SKM-1 treated with dmso at 0.1 percent for 144 hours (cell line): ENCODE data around the gene LGR5.

Experiments used
- DNase-seq: peaks from one replicate; lab custom pipeline; 2025; ENCODE audit not compliant: unreplicated experiment; lab: John Stamatoyannopoulos, UW

LGR5 gene

DNA sequence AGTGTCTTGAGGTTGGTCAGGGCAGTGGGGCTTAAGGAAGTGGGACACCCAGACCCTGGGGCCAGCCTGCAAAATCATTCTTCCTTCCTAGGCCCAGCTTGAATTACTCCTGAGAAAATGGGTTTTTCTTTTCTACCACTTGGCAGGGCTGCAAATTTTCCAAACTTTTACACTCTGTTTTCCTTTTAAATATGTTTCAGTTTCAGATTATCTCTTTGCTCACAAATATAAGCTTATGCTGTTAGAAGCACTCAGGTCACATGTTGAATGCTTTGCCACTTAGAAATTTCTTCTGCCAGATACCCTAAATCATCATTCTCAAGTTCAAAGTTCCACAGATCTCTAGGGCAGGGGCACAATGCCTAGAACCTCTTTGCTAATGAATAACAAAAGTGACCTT is 2.9 kb upstream of the LGR5 start:
- DNase-seq, result no peak

DNA sequence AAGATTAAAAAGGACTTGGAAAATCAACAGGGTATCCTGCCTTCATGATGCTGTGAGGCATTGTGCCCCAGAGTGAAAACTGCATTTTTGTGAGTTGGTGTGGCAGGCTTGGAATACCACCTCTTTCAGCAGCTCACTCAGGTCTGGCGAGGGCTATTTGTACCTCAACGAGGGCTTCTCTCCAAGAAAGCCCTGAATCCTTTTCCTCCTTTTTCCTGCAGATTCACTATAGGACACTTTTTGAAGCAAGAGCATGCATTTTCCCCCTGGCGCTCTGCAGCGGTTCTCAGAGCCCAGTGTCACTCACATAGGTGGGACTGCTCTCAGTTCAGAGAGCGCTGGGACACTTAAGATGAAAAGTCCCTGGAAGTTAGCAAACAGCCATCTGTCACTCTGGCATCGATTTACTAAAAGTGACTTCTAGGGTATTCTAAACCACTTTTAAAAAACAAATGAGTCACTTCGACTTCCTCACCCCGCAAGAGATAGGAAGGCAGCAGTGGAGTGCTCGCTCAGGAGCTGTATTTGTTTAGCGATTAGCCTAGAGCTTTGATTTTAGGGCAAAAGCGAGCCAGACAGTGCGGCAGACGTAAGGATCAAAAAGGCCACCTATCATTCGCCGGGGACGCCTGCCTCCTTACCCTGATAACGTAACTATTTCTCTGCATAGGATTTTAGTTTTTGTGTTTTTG is 782 bp upstream of the LGR5 start:
- DNase-seq, result no peak

DNA sequence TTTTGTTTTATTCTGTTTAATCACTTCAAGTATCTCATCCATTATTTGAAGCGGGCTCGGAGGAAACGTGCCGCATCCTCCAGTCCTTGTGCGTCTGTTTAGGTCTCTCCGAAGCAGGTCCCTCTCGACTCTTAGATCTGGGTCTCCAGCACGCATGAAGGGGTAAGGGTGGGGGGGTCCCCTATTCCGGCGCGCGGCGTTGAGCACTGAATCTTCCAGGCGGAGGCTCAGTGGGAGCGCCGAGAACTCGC is 311 bp upstream of the LGR5 start:
- no peak for DNase-seq

DNA sequence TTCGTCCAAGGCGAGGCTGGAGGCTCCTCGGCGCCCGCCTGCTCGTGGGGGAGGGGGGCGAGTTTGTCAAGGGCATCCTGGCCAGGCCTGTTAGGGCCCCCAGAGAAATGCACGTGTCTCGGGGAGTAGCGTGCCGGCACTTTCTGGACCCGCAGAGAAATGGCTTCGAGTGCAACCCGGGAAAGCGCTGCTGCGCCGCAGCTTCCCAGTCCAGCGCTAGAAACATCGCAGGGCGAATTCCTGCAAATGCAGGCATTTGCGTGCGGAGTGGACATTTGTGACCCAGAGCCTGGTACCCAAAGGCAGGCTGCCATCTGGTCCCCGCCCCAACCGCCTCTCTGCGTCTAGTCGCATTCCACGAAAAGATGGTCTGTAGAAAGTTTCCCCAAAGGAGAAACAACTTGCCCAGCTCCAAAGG is 756 bp downstream of the LGR5 start:
- no peak for DNase-seq

DNA sequence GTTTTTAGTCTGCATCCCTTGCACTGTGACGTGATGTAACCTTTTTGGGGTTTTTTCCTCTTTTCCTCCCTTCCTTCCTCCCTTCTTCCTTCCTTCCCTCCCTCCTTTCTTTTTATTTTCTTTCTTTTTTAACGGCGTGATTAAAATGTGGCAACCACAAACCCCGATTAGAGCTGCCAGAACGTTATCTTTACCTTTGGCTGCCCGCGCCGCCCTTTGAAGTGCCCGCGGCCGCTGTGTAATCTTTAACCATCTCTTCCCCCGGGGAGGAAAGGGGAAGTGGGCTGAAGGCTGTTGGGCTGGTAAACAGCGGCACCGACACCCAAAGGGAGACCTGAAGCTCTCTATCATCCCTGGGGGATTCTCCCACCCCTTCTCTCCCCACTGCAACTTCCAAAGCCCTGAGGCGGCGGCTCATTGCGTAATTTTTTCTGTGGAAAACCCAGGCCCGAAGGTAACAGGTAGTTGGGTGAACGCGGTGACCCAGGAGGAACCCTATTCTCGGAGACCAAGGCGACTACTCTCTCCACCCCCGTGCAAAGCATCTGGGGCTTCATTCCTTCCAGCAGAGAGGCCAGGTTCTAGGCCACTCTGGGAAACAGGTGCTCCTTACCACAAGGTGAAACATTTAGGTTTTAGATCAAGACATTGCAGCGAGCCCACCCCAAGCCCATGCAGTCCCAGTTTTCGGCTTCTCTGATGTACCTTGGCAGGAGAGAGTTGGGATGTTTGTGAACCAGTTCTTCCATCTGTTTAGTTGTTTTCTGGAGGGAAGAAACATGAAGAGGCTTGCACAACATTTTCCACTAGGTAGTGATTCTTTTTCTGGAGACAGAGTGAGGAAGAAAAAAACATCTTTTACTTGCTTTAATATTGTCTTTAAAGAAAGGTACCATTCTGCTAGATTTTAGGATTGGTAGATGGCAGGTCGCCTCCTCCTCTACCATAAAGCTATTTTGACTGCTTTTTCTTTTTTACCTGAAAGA is 1.5 kb downstream of the LGR5 start:
- DNase-seq, result no peak

DNA sequence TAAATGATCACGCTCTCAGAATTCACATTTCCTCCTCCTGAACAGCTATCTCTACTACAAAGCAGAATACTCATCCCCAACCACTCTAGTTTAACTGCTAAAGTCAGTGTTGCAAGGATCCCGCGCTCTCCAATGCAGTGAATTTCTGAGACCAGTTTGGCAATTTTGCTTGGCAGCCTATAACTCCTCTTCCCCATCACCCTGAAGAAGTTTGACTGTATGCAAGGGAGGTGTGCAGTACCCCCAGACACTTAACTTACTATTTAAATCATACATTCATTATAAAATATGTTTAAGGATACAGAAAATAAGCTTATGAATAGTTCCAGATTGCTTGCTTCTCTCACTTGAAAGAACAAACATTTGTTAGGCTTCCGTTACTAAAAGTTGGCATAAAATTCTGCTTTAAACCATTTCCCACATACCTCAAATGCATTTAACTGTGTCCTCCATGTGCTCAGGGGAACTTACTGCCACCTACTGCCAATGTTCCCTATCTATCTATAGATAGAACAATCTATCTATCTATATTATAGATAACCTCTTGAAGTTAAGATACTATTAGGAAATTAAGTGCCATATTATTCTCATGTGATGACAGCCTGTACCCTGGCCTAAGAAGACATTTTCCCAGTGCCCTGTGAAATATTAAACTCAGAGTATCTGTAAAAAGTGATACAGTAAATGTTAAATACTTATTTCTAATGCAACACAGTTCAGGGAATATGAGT is 2.4 kb downstream of the LGR5 start:
- DNase-seq, result no peak

DNA sequence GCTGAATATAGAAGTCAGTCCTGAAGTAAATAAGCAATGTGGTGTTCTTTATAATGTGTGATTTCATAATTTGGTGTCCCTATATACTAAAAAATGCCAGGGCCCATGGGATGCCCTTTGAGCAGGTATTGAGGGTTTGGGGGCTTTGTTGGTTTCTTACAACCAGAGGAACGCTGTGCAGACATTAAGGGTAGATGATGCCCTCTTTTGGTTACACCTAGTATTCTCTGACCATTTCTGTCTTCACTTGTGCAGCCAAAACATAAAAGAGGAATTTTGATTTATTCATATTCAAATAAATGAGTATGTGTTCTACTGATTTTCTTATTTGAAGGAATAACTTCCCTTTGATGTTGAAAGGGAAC is 3.0 kb downstream of the LGR5 start:
- no peak for DNase-seq

DNA sequence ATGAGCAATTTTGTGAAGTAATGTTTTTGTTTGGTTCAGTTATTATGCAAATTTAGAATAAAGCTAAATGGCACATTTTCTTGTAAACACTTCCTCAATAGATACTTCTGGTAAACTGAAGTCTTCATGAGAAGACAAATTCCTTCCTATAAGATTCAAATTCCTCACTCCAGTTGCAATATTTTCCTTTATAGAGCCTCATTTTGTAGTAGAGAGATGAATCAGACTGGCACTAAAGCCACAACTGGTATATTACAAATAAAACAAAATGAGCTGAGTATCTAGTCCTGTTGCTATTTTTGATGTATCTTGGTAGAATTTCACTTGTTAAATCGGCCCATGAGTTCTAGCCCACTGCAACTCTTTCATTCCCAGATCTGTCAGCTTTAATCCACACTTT is 5.5 kb downstream of the LGR5 start:
- DNase-seq, result no peak

DNA sequence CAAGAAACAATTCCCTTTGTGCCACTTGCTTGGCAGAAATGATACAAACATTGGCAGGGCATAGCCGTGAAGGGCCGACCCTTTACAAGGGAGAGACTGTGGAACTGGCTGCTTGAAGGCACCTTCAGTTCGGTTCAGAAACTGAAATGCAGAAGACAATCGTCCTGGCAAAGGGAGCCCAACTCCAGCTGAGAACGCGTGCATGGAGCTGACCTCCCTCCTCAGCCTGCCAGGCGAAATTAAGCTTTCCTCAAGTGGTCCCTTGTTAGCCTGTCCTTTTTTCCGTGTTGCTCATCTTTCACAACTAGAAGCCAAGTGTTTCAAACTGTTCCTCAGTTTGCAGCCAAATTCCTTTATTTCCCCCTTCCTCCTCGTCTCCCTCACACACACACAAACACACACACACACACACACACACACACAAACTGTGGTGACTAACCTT is 8.1 kb downstream of the LGR5 start:
- no peak for DNase-seq

DNA sequence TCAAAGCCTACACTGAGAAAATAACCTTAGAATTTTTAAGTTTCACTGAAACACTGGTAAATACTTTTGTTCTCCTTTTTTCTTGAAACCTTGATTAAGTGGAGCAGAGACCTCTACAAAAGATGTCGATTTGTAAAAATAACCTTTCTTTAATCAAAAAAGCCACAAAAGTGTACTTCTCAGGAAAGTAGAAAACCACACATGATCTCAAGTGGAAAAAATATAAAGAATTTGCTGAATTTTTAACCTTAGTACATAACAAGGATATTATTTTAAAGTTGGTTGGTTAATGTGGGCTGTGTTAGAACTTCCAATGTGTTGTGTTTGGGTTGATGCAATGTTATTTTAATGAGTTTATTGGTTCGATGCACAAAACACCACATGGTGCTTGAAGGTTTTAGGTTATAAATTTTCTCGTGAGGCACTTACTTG is 8.6 kb downstream of the LGR5 start:
- DNase-seq, result no peak

DNA sequence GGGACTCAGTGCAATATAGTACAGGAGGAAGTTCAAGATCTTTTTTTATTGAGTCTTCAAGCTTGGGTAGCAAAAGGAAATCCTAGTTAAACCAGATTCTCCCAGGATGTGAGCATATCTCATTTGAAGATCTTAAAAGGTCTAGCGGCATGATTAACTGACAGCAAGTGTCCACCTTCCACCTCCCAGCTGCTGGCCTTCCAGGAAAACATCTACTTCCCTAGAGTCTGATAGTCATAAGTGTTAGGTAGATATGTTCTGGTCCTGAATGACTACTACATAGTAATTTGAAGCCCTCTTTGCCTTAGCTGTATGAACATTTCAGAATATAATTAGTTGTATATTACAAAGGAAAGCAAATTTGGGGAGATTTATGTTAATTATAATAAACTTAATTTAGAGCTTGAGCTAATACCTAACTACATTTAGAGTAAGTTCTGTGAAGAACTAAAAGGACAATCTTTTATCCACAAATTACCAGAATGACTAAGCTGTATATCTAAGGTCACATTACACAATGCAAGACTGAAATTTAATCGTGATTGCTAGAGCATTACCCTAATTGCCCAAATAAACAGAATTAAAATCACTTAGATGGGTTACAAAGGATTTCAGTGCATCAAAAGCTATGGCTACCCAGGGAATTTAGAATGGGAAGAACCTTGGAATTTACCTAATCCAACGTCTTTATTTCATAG is 9.9 kb downstream of the LGR5 start:
- no peak for DNase-seq

DNA sequence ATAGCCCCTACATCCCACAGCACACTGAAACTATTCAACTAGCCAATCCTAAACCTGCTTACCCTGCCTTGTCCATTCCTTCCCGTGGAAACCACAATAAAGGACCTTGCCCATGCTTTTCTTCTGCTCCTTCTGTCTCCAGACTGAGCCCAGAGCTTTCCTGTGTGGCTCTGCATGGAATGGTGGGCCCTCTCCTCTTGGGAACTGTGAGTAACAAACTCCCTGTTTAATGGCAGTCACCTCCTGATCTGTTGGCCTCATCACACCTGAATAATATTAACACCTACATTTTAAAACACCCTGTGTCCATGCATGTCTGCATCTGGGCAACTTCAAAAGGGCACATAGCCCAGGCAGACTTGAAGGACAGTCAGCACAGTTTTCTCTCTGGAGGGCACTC is 12.4 kb downstream of the LGR5 start:
- DNase-seq, result no peak

DNA sequence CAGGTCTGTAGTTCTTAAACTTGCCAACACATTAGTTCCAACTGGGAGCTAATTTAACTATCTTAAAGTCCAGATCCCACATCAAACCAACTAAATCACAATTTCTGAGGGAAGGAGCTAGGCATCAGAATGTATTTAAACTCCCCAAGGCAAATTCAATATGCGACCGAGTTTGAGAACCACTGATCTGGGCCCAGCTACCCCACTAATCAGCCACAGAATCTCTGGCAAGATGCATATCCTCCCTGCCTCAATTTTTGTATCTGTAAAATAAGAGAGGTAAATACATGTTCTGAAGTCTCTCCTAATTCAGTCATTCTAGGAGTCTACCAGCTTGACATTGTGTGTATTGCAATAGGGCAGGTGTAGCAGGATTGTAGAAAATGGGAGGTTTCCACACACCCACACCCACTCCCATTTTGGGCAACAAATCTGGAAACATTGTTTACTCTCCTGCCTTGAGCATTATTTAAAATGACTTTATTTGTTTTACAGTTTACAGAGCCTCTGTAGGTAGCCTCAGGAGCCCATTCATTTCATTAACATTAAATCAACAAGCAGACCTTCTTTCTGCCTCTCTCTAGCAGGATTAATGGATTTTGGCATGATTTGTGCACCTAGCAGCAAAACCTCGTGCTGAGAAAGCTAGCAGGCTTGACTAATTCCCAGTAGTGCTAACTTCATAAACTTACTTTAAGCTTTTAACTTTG is 15.6 kb downstream of the LGR5 start:
- DNase-seq, result no peak

DNA sequence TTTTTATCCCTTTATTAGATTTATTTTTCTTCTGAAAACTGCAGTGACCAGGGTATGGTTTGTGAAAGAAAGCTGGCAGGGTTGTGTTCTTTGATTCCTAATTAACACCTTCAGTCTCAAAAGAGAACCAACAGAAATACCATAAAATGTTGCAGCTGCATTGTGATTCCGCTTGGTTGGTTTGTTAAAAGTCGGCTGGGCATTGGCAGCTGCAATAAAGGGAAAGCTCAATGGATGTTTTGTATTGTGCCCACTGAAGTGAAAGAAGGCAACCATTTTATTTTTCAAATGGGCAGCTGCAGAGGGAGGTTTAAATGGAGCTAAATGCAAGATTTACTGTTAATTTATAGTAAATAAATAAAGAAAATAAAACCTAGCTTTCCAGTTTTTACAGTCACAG is 16.7 kb downstream of the LGR5 start:
- DNase-seq, result no peak

DNA sequence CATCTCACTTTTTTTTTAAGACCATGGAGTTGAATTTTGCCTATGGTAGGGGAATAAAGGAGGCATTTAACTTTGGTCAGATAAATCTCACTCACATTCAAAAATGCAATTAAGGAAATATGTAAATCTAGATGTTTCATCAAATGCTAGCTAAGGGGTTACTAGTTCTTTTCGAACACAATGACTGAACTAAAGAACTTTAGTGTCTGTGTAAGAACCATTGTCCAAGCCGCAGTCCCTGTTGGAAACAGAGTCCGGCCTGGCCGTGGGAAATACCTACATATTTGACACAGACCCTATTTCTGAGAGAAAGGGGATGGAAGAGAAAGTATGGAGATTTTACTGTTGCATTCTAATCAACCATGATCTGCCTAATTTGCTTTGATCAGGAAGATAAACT is 17.4 kb downstream of the LGR5 start:
- no peak for DNase-seq

DNA sequence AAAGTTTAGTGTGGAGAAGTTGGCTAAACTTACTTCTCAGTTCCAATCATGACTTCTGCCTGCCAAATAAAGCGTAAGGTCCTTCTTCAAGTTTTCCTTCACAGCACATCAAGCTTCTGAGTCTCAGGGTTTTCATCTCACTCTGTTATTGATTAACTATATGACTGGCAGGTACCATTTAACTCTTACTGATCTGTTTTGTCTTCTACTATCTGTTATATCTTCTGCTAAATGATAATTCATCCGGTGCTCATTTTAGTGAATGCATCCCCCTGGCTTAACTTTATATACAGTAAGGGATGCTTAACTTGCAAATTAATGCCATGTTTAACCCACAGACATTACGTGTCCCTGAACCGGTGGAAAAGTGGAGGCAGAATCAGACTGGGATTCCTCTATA is 20.7 kb downstream of the LGR5 start:
- no peak for DNase-seq

DNA sequence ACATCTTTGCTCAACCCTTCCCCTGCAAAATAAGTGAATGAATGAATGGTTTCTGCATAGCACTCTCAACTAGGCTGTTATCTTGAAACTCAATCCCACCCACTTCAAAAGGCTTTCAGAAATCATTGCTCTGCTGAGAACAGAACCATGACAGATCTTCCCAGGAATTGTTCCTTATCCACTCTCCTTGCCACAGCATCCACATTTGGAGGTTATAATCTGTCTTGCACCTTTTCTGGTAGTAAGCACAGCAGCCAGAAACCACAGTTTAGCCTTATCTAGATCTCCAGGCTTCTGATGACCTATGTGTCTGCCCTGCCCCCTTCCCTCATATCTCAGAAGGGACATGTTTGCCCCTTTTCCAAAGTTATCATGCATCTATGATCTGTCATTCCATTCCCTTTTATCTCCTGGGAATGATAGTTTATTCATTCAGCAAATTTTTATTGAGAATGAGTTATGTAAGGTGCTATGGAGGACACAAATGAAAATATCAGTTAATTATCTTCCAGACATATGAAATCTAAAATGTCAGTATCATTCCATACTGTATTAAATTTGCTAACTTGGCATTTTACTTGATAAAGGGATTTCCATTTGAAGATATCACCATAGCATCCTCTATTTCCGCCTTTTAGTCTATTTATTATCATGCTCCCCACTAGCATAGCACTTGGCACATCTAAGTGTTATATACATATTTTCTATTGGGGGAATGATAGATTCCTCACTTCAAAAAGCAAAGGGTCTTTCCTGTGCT is 21.4 kb downstream of the LGR5 start:
- DNase-seq, result no peak

DNA sequence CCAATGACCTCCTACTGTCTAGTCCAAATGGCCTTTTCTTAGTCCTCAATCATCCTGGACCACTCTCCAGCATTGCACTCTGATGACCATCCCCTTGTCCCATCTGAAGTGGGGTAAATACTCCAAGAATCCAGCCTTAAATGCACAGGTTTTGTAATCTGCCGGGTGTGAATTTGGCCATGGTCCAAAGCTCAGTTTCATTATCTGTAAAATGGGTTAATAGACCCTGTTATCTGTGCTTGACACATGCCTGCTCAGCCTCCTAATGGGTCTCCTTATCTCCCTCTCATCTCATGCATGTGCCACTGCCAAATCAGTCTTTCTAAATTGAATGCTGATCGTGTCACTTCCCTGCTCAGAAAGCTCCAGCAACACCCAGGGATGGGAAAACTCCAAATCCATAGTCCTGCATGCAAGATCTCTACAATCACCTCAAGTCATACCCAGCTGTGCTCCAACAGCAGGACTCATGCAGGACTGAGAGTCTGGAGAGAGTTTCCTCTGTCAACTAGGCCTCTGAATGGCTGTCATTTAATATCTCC is 22.3 kb downstream of the LGR5 start:
- DNase-seq, result no peak

DNA sequence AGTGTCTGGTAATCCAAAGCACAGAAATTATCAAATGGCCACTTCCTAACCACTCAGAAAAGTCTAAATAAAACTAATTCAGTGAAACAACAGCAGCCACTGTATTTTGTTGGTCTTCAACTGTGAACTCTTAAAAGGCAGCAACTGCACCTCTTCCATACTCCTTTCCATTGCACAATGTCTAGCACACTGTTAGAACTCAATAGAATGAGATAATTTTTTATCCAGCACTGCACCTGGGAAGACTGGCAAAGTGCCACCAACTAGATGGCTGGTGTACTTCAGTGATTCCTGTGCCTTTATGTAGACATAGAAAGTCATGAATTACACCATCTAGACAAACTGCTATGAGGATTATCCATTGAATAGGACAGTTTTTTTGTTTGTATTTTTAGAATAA is 26.2 kb downstream of the LGR5 start:
- no peak for DNase-seq

DNA sequence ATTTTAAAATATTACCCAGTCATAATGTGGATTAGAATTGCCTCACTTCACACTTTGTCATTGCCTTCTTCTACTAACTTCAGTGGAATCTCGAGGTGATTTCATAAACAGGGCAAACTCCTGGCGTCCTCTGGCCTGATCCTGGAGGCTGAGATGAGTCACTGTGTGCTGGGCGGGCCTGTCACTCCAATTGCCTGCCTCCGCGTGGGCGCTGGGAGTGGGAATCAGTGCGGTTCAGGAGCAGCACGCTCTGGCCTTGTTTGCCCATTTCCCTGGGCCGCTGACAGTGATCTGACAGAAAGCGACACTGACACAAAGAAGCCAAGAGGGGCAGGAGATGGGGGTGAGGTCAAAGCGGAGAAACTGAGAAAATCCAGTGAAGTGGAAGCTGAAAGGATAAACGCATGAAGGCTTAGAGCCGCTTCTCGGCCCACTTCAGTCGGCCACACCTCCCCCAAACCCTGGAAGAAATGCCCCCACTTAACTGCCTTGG is 29.7 kb downstream of the LGR5 start:
- DNase-seq, result no peak
